GM12878 (cell line): Measurements from ENCODE around the gene GRK5. TPM values are rescaled to one million over a fixed set of nuclear protein-coding genes. Genes with fewer than 3 reads are reported as not detected.

Experiments
- ATAC-seq: fragments of 200-7000 bp; cut with Tn5 transposase; 3 replicates; pipeline ENCODE4 v1.9.1; 2020; ENCODE audit warnings: mild to moderate bottlenecking, moderate library complexity
- BruUV-seq: library from RNA; stranded (reverse); fragments of 400-500 nt; replicated peaks from 2 replicates; lab custom pipeline; 2021; lab: Mats Ljungman, UMichigan
- CTCF ChIA-PET: fragments of 300-600 bp; sonication (Branson Sonifier 250); formaldehyde crosslinking; extraction: SDS; loops from one replicate; lab custom pipeline; 2021; ENCODE audit warnings: inconsistent platforms; lab: Yijun Ruan, JAX
- POLR2A ChIA-PET: fragments of 350-600 bp; formaldehyde crosslinking; extraction: SDS; loops from one replicate; lab custom pipeline; 2021; ENCODE audit warnings: inconsistent platforms; lab: Charles Lee
- RAD21 ChIA-PET: fragments of 300-600 bp; sonication (Branson Sonifier 250); formaldehyde crosslinking; loops from one replicate; lab custom pipeline; 2023; ENCODE audit warnings: antibody characterized with exemption; ENCODE audit not compliant: unreplicated experiment; lab: Charles Lee
- SMC1A ChIA-PET: fragments of 300-600 bp; sonication (Branson Sonifier 250); formaldehyde crosslinking; loops from one replicate; lab custom pipeline; 2023; ENCODE audit not compliant: unreplicated experiment, uncharacterized antibody; lab: Charles Lee
- DNase-seq: peaks from one replicate; pipeline ENCODE4 v3.0.0-alpha.2; 2011; ENCODE audit warnings: low read depth, low spot score
- FAIRE-seq: peaks from 3 replicates; lab custom pipeline; 2011; peaks lifted over from hg19 to GRCh38; lab: Jason Lieb, UNC
- H2AFZ ChIP-seq: 2 replicates; pipeline ENCODE4 v1.6.0; 2011; ENCODE audit warnings: low read depth, low read length, control low read depth; ENCODE audit not compliant: control insufficient read depth
- H3K27ac ChIP-seq: 2 replicates; pipeline ENCODE4 v1.5.1; 2011; ENCODE audit warnings: control low read depth; ENCODE audit not compliant: control insufficient read depth, insufficient read depth
- H3K27me3 ChIP-seq, 2 experiments: replicated peaks in 1 of 2; 2 replicates each; pipeline versions ENCODE4 v1.6.0 to v1.6.1; 2011; ENCODE audit warnings: low read length in 1 of 2; ENCODE audit not compliant: control insufficient read depth in 2 of 2, insufficient read depth in 2 of 2
- H3K36me3 ChIP-seq, 2 experiments: 2 replicates each; pipeline ENCODE4 v1.5.1; 2011; ENCODE audit warnings: low read length in 1 of 2; ENCODE audit not compliant: control insufficient read depth in 2 of 2, insufficient read depth in 2 of 2
- H3K4me1 ChIP-seq: 2 replicates; pipeline ENCODE4 v1.6.1; 2011; ENCODE audit warnings: mild to moderate bottlenecking, low read length, moderate library complexity, mixed read lengths; ENCODE audit not compliant: control insufficient read depth, insufficient read depth
- H3K4me2 ChIP-seq: 2 replicates; pipeline ENCODE4 v1.6.0; 2011; ENCODE audit warnings: control low read depth; ENCODE audit not compliant: control insufficient read depth, insufficient read depth
- H3K4me3 ChIP-seq: fragments of 200-600 bp; sonication (generic); 2 replicates; pipeline ENCODE4 v1.5.1; 2016
- H3K79me2 ChIP-seq: 2 replicates; pipeline ENCODE4 v1.6.0; 2011; ENCODE audit warnings: low read length; ENCODE audit not compliant: control insufficient read depth, insufficient read depth
- H3K9ac ChIP-seq: 2 replicates; pipeline ENCODE4 v1.8.0; 2011; ENCODE audit warnings: low read length, control low read depth, mixed read lengths; ENCODE audit not compliant: control insufficient read depth, insufficient read depth
- H3K9me3 ChIP-seq: replicated peaks from 3 replicates; pipeline ENCODE4 v1.5.1; 2011; ENCODE audit warnings: mild to moderate bottlenecking, low read length; ENCODE audit not compliant: control insufficient read depth, insufficient read depth
- H4K20me1 ChIP-seq: 2 replicates; pipeline ENCODE4 v1.6.0; 2011; ENCODE audit not compliant: control insufficient read depth, insufficient read depth
- BCL11A ChIP-seq: IDR thresholded peaks from 2 replicates; pipeline ENCODE4 v1.6.1; 2011; ENCODE audit warnings: low read depth, low read length
- CBX3 ChIP-seq: fragments of 200-600 bp; sonication (generic); IDR thresholded peaks from 2 replicates; pipeline ENCODE4 v1.6.1; 2016; ENCODE audit warnings: low read depth, borderline replicate concordance
- CHD4 ChIP-seq: fragments of 200-600 bp; sonication (generic); IDR thresholded peaks from 2 replicates; pipeline ENCODE4 v1.6.1; 2016; ENCODE audit warnings: mild to moderate bottlenecking
- EGR1 ChIP-seq, 2 experiments: IDR thresholded peaks; 1 replicate in 1 of 2; 2 replicates in 1 of 2; pipeline ENCODE4 v1.6.1; 2011 to 2012; ENCODE audit warnings: low read depth in 2 of 2, low read length in 2 of 2, borderline replicate concordance in 1 of 2, mild to moderate bottlenecking in 1 of 2, moderate library complexity in 1 of 2
- EP300 ChIP-seq, 2 experiments: fragments of 150-350 bp in 1 of 2; IDR thresholded peaks; 2 replicates each; pipeline ENCODE4 v1.6.1; 2011 to 2012; ENCODE audit warnings: low read depth in 2 of 2, low read length in 2 of 2, borderline replicate concordance in 1 of 2, improper control_type of control experiment in 1 of 2, inconsistent platforms in 1 of 2; ENCODE audit not compliant: control insufficient read depth in 1 of 2
- GATAD2B ChIP-seq: fragments of 450-650 bp; conservative IDR thresholded peaks from 2 replicates; pipeline ENCODE4 v1.6.1; 2017; ENCODE audit warnings: low read depth, mild to moderate bottlenecking, moderate library complexity
- KLF5 ChIP-seq: fragments of 450-650 bp; IDR thresholded peaks from 2 replicates; pipeline ENCODE4 v1.6.1; 2014; ENCODE audit warnings: mild to moderate bottlenecking; ENCODE audit not compliant: partially characterized antibody
- PAX5 ChIP-seq: IDR thresholded peaks from 2 replicates; pipeline ENCODE4 v1.6.1; 2011; ENCODE audit warnings: low read depth, low read length, borderline replicate concordance
- POLR2A ChIP-seq: IDR thresholded peaks from 2 replicates; pipeline ENCODE4 v1.6.1; 2011; ENCODE audit warnings: low read depth, mild to moderate bottlenecking, low read length
- POU2F2 ChIP-seq: IDR thresholded peaks from 3 replicates; pipeline ENCODE4 v1.6.1; 2011; ENCODE audit warnings: low read depth, mild to moderate bottlenecking, low read length, borderline replicate concordance
- YY1 ChIP-seq: IDR thresholded peaks from 2 replicates; pipeline ENCODE4 v1.6.1; 2011; ENCODE audit warnings: low read depth, mild to moderate bottlenecking, low read length
- ZNF384 ChIP-seq: IDR thresholded peaks from 2 replicates; pipeline ENCODE4 v1.6.1; 2012; ENCODE audit warnings: low read depth, mild to moderate bottlenecking, low read length, improper control_type of control experiment, borderline replicate concordance
- WGBS: methylation state at CpG from one replicate; pipeline ENCODE4 v1.1.6; 2016; ENCODE audit warnings: low lambda C conversion rate; ENCODE audit not compliant: insufficient replicate concordance, insufficient coverage; ENCODE audit errors: missing lambda C conversion rate; 5-methylcytosine and 5-hydroxymethylcytosine counted together
- in situ Hi-C: fragments of 300-500 bp; cut with MboI; formaldehyde crosslinking; loops from 9 replicates; pipeline ENCODE4 v1.14.3; 2018; ENCODE audit warnings: mixed read lengths
- intact Hi-C: fragments of 100-400 bp; cut with micrococcal nuclease; formaldehyde crosslinking; loops from one replicate; pipeline ENCODE4 v1.14.2; 2022; ENCODE audit not compliant: unreplicated experiment
- polyA plus RNA-seq, 11 experiments: library from polyadenylated mRNA; depleted of rRNA in 4 of 11; unstranded in 6 of 11; stranded (reverse) in 5 of 11; fragments of >200 nt; fragmentation: Nextera tagmentation in 4 of 11; fragmentation: Illumina TruSeq in 1 of 11; extraction: Ambion mirVana in 4 of 11; extraction: Trizol in 1 of 11; gene quantifications; 1 replicate in 1 of 11; 2 replicates in 10 of 11; pipeline versions ENCODE4 v1.2.1 to v1.2.3, GENCODE V29; 2011 to 2016; ENCODE audit warnings: inconsistent platforms in 2 of 11, missing spikeins in 2 of 11, low read depth in 1 of 11
- total RNA-seq, 4 experiments: library from RNA; depleted of rRNA in 3 of 4; stranded (reverse); fragments of >200 nt in 3 of 4; fragmentation: Illumina TruSeq in 1 of 4; extraction: Trizol in 1 of 4; gene quantifications; 2 replicates each; pipeline versions ENCODE4 v1.2.1 to v1.2.3, GENCODE V29; 2013 to 2021
- TF ChIP-seq, protein P1 (sequence below): fragments of 450-650 bp; IDR thresholded peaks from 2 replicates; pipeline ENCODE4 v1.6.1; 2016; ENCODE audit warnings: mild to moderate bottlenecking, moderate library complexity, borderline replicate concordance
- TF ChIP-seq, protein P2 (sequence below): fragments of 450-650 bp; IDR thresholded peaks from 2 replicates; pipeline ENCODE4 v1.6.1; 2018; ENCODE audit warnings: borderline replicate concordance, mild to moderate bottlenecking; ENCODE audit not compliant: partially characterized antibody

Gene GRK5
- total and polyA plus RNA-seq, 10 of the 15 experiments (the other 5 are each of a cell fraction or from before 2014, with no cell fraction given) = 0.11 to 22.1 (median 10.0) TPM

DNA sequence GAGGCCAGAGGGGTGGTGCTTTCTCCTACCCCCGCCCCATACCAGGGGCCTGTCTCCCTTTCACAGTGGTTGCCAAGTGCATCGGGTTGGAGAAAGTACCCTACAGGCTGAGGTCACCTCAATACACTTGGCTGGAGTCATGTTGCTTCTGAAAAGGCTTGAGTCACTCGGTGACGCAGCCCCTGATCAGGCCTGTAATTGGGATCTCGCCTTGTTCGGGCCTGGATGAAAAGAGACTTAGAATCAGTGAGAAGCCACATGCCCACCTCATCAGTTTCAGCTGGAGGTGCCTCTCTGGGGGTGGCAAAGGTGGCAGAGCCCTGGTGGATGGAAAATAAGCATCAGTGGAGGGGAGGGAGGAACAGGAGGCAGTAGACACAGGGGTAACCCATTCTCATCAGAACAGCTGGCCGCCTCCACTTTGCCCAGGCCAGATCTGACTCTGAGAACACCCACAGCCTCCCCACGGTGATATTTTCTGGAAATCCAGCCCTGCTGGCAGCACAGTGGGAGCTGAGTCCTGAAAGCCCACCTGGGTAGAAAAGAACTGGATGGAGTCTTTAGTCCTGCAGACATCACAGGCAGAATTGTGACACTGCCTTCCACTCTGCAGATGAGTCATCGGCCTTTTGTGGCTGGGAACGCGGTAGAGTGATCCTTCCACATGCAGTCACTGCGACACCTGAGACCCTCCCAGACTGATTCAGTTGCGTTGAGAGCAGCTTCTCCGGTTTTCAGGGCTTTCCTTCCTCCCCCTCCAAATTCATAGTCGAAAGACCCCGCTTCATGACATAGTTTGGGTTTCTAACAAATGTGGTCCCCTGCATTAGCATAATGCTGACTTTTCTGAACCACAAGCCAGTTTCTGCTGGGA is 108.0 kb downstream of the GRK5 start:
- H4K20me1 ChIP-seq = peaks cover 19% of the 10 kb centered on the region
- SMC1A ChIA-PET = interaction anchor here (1.6 kb wide), 1 partner anchor 9 kb away, joined by 8 read pairs; no protein-coding TSS in a partner anchor
- H3K4me2 ChIP-seq = peak overlapping the region; percentile 30
- TF ChIP-seq YY1 = no peak
- TF ChIP-seq POLR2A = no peak
- TF ChIP-seq ZNF384 = no peak
- TF ChIP-seq PAX5 = peak; percentile 49; the same call in 1 of the 2 replicates
- peak in 1 of 2 experiments; percentile 28; a peak in 1 of 4 replicates for TF ChIP-seq EP300 (IDR thresholded peaks at IDR 0.05; ENCODE audit: borderline replicate concordance in 1 of 2, control insufficient read depth in 1 of 2, low read depth in 2 of 2, low read length in 2 of 2)
- TF ChIP-seq, protein P1, sequence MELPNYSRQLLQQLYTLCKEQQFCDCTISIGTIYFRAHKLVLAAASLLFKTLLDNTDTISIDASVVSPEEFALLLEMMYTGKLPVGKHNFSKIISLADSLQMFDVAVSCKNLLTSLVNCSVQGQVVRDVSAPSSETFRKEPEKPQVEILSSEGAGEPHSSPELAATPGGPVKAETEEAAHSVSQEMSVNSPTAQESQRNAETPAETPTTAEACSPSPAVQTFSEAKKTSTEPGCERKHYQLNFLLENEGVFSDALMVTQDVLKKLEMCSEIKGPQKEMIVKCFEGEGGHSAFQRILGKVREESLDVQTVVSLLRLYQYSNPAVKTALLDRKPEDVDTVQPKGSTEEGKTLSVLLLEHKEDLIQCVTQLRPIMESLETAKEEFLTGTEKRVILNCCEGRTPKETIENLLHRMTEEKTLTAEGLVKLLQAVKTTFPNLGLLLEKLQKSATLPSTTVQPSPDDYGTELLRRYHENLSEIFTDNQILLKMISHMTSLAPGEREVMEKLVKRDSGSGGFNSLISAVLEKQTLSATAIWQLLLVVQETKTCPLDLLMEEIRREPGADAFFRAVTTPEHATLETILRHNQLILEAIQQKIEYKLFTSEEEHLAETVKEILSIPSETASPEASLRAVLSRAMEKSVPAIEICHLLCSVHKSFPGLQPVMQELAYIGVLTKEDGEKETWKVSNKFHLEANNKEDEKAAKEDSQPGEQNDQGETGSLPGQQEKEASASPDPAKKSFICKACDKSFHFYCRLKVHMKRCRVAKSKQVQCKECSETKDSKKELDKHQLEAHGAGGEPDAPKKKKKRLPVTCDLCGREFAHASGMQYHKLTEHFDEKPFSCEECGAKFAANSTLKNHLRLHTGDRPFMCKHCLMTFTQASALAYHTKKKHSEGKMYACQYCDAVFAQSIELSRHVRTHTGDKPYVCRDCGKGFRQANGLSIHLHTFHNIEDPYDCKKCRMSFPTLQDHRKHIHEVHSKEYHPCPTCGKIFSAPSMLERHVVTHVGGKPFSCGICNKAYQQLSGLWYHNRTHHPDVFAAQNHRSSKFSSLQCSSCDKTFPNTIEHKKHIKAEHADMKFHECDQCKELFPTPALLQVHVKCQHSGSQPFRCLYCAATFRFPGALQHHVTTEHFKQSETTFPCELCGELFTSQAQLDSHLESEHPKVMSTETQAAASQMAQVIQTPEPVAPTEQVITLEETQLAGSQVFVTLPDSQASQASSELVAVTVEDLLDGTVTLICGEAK = no peak
- 0 out of 3 replicates have a peak, but pooled peaks of 1 of the 2 experiments have one; percentile 21 for TF ChIP-seq EGR1 (IDR thresholded peaks at IDR 0.05; ENCODE audit: borderline replicate concordance in 1 of 2, low read depth in 2 of 2, low read length in 2 of 2)
- TF ChIP-seq GATAD2B = no peak
- TF ChIP-seq, protein P2, sequence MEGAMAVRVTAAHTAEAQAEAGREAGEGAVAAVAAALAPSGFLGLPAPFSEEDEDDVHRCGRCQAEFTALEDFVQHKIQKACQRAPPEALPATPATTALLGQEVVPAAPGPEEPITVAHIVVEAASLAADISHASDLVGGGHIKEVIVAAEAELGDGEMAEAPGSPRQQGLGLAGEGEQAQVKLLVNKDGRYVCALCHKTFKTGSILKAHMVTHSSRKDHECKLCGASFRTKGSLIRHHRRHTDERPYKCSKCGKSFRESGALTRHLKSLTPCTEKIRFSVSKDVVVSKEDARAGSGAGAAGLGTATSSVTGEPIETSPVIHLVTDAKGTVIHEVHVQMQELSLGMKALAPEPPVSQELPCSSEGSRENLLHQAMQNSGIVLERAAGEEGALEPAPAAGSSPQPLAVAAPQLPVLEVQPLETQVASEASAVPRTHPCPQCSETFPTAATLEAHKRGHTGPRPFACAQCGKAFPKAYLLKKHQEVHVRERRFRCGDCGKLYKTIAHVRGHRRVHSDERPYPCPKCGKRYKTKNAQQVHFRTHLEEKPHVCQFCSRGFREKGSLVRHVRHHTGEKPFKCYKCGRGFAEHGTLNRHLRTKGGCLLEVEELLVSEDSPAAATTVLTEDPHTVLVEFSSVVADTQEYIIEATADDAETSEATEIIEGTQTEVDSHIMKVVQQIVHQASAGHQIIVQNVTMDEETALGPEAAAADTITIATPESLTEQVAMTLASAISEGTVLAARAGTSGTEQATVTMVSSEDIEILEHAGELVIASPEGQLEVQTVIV = no peak
- TF ChIP-seq CBX3 = no peak
- TF ChIP-seq BCL11A = peak; percentile 29; the same call in 1 of the 2 replicates
- TF ChIP-seq CHD4 = no peak
- no peak for TF ChIP-seq KLF5
- peak; percentile 63; the same call in 1 of the 3 replicates for TF ChIP-seq POU2F2

More for the DNA sequence above, 108.0 kb downstream of the GRK5 start:
- in situ Hi-C loops = no loop called here
- ChIA-PET POLR2A (no interaction called here), CTCF (interaction anchor here (1.3 to 1.5 kb wide), 3 partner anchors 9 to 108 kb away, joined by 3 to 6 read pairs (median 4); partner anchors contain the start of gene GRK5), RAD21 (interaction anchor here (0.6 to 1.6 kb wide), 2 partner anchors 9 to 22 kb away, joined by 3 to 6 read pairs; no protein-coding TSS in a partner anchor)
- intact Hi-C loops = no loop called here
- no peak overlapping the region for H2AFZ ChIP-seq
- DNase-seq = peak; percentile 28
- ATAC-seq = peak; percentile 66
- H3K4me1 ChIP-seq = peaks cover 52% of the 10 kb centered on the region
- 14% methylated on average over 16 of the region's 16 CpGs for WGBS
- no peaks in the 10 kb centered on the region; a peak in 2 of 4 replicates for H3K36me3 ChIP-seq
- no peak overlapping the region for H3K9ac ChIP-seq
- BruUV-seq = no TSS peak
- peak; percentile 83 for FAIRE-seq
- peaks cover 24% of the 10 kb centered on the region for H3K79me2 ChIP-seq
- no peaks in the 10 kb centered on the region for H3K27me3 ChIP-seq
- H3K4me3 ChIP-seq = no peak overlapping the region
- peak overlapping the region; percentile 34; the same call in 1 of the 2 replicates for H3K27ac ChIP-seq
- H3K9me3 ChIP-seq = no peaks in the 10 kb centered on the region
